Upper lobe of left lung (tissue), 4 donors: ENCODE data around the gene SERGEF.

ENCODE experiments used
- CTCF ChIP-seq, 6 experiments: fragments of 450-650 bp in 4 of 6; fragments of 200-600 bp in 2 of 6; sonication (generic) in 2 of 6; IDR thresholded peaks; one replicate each; pipeline ENCODE4 v1.5.1; 2016 to 2019; ENCODE audit warnings: antibody characterized with exemption in 6 of 6
- EP300 ChIP-seq, 4 donors: sonication (generic); formaldehyde crosslinking; IDR thresholded peaks; one replicate each; pipeline ENCODE4 v1.5.1; 2017; ENCODE audit warnings: antibody characterized with exemption in 4 of 4, control low read depth in 2 of 4
- POLR2A ChIP-seq, 4 donors: fragments of 450-650 bp; IDR thresholded peaks; one replicate each; pipeline ENCODE4 v1.5.1; 2016 to 2017; ENCODE audit warnings: antibody characterized with exemption in 4 of 4, mild to moderate bottlenecking in 2 of 4
- POLR2AphosphoS5 ChIP-seq, 2 donors: sonication (generic); formaldehyde crosslinking; IDR thresholded peaks; one replicate each; pipeline ENCODE4 v1.5.1; 2017; ENCODE audit warnings: antibody characterized with exemption in 2 of 2

GRCh38 chr11:17763244-17763643 lies 249.6 kb downstream of the SERGEF start:
- no peak for TF ChIP-seq CTCF (IDR thresholded peaks at IDR 0.05)
- no peak for TF ChIP-seq POLR2AphosphoS5 (IDR thresholded peaks at IDR 0.05)
- no peak for TF ChIP-seq POLR2A (IDR thresholded peaks at IDR 0.05)
- TF ChIP-seq EP300 (IDR thresholded peaks at IDR 0.05): no peak
